GM21390 (cell line): Measurements from ENCODE around the gene RFX4.

ENCODE experiments used
- ATAC-seq: cut with Tn5 transposase; IDR thresholded peaks from one replicate; pipeline ENCODE4 v1.9.1; 2021; ENCODE audit not compliant: unreplicated experiment

RFX4 gene

DNA sequence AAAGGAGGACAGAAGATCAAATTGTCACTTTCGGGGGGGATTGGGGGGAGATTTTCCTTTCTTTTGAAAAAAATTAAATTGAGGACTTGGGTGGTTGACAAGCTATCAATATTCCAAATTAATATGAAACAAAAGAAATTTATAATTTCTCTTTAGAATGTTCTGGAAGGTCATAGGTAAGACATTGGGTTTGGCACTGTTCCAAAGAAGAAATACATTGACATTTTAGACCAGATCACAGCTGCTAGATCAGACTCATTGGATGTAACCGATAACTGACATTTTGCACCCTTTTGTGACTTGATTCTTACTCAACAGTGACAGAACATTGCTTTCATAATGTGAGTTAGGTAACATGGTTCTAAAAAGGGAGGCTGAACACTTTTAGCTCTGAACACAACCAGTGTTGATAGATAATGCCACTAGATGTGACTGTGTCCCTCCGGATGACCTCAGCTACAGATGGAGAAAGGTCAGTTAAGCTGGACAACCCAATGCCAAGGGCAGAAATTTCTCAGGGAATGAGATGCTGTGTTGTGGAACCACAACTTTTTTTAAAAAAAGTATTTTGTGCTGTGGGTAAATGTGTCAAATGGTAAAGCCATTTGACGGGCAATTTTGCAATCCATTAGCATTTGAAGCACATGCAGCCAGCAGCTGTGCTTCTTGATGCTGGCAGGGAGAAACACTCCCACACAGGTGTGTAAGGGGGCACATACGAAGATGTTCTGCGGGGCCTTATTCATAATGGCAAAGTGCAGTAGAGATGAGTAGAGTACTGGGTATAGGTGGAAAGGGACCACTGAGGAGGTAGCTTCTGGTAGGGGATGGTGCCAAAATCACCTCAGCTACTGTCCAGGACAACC, 62.9 kb downstream of the RFX4 start:
- ATAC-seq: no peak

DNA sequence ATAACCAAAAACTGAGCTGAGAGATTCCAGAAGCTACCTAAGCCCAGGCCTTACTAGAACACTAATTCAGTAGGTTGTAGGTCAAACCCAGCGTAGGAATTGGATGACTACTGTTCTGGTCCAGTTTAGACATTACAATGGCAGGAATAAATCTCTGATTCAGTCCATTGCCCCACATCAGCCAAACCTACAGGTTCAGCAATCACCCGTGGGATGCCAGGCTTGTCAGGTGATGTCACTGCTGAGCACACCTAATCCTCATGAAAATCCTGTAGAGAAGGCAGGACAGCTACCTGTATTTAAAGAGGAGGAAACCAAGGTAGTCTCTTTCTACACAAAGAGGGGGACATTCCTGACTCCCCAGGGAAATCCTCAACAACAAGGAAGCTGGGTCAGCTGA, 63.7 kb downstream of the RFX4 start:
- ATAC-seq: no peak

DNA sequence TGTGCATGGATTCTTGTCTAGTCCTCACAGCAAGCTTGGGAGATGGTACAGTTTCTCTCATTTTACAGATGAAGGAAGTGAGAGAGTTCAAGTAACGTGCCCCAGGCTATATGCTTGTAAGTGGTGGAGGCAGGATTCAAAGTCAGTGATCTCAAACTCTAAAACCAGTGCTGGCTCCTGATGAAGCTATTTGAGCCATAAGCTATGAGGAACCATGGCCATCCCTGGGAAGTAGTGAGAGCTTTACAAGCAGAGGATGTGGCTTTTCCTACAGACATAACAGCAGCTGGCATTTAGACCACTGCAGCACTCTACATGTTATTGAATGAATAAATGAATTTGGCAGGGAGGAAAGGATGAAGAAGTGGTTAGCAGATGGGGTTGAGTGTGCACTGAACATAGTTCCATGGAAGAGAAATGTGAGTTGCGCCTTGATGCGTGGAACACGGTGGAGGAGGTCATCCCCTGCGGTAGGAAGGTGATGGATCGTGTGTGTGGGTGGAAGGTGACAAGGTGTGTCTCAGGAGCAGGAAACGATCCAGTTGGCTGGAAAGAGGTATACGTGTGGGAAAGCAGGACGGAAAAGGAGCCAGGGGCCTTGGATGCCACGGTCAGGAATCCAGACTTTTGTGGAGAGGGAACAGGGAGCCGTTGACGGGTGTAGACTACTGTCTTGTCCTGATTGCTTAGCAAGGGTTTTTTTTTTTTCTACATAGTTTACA, 65.2 kb downstream of the RFX4 start:
- ATAC-seq: no peak

DNA sequence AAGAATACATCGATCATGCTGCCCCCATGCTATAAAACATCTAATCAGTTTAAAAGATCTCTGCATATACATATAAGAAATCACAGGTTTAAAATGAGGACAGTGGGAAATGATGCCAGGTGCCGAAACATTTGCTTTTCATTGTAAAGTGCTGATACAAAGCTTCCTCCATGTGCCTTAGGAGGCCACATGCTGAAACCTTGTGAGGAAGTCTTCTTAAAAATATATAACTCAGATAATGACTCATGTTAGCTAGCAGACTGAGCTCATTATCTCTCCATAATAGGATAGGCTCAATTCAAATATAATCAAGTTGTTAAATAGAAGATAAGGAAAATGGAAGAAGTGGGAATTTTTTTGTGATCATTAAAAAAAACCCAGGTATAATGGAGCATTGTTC, 65.9 kb downstream of the RFX4 start:
- ATAC-seq: no peak

DNA sequence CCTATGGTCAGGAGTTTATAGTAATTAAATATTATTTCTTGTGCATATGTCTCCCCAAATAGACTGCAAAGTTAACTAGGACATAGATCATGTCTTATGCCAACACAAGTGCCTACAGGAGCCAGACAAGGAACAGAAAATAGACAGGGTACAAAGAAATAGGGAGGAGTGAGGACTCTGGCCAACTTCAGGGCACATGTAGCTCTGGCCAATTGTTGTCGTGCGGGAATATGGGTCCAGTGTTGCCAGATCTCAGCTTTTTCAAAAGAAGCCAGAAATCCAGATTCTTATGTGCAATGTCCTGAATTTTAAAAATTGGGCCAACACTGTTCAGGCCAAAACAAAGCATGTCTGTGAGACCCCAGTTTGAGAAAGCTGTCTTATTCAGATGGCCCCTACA, 68.7 kb downstream of the RFX4 start:
- ATAC-seq: no peak

DNA sequence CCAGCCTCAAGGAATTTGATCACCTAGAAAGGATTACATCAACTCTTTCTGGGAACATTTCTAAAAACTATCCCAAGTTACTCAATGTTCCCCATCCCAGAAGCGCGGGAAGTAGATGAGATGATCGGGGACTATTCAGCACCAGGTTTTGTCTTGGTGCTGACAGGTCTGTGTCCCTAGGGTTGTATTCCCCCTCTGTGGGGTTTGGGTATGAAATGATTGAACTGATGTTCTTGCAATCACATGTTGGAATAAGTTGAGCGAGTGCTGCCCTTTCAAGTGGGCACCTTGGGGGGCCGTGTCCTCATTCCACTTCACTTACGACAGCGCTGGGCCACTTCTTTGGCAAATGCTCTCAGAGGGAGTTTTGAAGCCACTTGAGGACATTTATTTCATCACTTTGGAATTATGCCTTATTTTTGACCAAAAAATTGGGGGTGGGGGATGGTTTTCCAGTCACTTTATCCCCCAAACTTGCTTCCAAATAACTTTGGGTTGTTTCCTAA, 69.8 kb downstream of the RFX4 start:
- no peak for ATAC-seq

DNA sequence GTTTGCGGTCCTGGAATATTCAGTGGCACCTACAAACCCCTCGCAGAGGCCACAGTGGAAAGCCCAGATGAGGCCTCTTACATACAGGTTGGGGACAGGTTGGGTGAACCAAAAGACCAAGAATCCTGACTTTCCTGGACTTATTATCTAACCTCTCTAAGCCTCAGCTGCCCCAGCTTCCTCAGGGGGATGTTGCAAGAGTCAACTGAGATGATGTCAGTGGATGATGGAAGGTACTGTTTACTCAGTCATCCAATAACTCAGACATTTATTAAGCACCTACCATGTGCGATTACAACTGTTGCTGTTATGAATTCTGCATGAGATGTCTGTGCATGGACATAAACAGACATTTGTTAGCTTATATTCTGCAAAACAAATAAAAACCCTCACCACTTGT, 72.8 kb downstream of the RFX4 start:
- no peak for ATAC-seq

DNA sequence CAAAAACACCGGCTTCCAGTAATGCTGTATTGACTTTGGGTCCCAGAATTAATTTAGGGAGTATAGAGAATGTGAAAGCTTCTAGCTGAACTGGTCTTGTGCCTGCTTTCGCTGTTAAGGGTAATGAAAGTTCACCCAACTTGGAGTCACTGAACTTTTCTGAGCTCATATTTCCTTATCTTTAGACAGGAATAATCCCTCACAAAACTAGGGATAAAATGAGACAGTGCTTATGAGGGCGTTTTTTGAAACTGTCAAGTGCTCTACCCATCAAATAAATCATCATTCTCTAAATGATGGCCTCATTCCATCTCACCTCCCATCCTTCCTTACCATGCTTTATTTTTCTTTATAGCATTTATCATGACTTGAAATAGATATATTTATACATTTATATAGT, 74.7 kb downstream of the RFX4 start:
- no peak for ATAC-seq

DNA sequence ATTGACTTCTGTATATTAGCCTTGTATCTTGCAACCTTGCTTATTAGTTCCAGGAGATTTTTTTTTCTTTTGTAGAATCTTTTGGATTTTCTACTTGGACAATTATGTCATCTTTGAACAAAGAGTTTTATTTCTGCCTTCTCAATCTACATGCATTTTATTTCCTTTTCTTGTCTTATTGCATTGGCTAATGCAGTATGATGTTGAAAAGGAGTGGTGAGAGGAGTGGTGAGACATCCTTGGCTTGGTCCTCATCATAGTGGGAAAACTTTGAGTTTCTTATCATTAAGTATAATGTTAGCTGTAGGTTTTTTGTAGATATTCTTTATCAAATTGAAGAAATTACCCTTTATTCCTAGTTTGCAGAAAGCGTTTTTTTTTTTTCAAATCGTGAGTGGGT, 80.6 kb downstream of the RFX4 start:
- no peak for ATAC-seq

DNA sequence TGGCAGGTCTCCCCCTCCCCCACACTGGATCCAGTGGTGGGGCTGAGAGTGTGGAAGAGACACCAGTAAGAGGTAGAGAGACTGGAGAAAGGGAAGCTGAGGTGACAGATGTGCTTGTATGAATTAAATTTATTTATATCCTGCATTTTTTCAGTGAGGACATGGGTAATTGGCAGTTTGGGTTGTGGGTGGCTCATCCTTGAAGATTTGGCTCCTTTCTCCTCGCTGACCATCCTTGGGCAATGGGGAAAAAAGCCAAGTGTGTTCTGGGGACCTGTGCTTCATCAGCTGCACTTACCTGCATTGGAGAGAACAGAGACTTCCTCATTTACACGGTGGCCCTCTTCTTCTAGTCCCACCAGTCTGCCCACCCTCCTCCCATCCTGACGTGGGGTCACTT, 86.4 kb downstream of the RFX4 start:
- no peak for ATAC-seq

DNA sequence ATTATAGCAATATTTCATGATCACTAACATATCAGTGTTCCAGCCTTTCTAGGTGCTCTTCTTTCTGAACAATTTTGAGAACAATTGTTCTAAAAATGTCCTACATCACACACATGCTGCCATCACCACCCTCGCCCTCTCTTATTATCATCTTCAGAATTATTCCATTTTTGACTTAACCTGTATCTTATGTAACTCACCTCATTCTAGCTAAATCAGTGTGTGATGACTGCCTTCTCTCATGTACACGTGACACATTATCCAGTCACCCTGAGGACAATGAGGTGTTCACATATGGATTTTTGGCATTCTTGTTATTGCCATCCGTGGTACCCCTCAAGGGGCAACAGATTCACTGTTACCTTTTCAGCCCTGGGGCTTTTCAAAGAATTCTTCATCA, 87.3 kb downstream of the RFX4 start:
- ATAC-seq: no peak

DNA sequence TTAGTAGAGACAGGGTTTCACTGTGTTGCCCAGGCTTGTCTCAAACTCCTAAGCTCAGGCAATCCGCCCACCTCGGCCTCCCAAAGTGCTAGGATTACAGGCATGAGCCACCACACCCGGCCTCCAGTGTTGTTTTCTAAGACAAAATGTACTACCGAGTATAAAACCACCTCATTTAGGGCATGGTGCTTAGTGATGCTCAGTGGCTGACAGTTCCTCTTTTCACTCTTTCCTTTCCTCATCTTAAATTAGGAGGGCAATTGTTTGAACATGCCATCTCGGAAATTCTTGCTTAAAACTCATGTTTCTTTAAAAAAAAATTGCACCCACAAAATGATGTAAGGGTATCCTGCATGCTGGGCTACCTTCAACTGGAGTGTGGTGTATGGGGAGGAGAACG, 89.0 kb downstream of the RFX4 start:
- no peak for ATAC-seq

DNA sequence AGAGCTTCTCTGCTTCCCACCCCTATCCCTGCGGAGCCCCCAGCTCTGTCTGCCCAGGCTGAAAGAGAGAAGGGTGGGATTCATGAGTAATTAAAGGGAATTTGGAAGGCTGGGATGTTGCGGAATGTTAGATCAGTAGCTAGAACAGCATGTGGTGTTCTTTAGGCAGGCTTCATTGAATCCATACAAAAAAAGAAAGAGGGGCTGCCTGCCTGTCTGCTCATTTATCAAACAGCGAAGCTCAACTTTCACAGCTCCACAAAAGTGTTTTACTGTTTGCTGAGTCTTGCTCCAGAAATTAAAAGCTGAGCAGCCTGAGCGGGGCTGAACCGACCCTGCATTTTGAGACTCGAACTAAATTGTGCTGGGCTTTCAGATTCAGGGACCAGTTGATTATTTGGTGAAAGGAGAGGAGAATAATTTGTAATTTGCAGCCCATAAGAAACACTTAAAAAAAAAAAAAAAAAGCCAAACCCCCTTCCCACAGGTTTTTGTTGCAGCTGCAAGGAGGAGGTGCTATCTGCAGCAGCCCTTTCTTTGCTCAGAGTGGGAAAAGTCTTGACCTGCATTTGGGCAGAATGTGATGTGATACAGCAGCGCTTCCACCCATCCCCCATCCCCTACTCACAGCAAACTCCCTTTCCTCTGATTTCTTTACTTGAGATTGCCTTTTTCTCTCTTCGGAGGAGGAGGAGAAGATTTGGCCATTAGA, 89.7 kb downstream of the RFX4 start:
- no peak for ATAC-seq

DNA sequence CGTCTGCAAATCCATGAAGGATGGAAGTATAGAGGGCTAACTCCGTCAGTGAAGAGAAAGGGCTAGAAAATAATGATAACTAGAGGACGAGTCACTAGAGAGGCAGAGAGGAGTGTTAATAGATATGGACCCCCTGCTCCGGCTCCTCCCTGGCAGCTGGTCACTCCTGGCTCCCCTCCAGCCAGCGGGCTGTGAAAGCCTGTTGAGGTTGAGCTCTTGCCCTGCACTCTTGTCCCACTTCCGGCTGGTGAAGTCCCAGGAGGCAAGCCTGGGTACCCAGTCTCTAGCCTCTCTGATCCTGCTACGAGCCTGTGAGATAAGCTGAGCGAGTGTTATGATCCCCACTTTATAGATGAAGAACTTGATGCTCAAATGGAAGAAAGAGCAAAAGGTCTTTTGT, 90.3 kb downstream of the RFX4 start:
- no peak for ATAC-seq

DNA sequence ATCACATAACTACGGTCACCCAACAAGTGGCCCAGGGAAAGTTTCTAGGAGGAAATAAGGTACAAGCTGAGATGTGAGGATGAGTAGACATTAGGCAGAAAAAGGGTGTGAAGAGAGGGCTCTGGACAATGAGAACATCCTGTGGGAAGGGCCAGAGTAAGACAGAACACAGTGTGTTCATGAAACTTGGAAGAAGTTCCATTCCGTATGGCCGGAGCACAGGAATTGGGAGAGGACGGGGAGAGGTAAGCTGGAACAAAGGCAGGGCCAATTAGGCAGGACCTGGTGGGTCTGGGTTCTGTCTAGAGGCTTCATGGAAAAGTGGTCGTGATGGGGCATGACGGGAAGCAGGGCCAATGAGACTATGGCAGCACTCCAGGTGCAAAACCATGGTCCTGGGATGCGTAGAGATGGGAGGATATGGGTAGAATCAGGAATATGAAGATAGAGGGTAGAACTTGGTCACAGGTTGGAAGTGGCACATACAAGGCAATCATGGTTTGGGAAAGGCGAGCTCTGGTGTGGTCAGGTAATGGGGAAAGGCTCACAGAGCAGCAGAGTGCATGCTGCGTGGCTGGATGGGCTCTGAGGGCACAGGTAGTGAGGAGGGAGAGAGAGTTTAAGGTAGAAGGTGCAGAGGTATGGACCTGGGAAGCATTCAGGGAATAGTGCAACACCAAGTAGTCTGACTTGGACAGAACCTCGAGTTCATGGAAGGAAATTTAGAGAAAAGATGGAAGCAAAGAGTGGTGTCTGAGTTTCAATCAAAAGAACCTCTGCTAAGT, 93.0 kb downstream of the RFX4 start:
- no peak for ATAC-seq

DNA sequence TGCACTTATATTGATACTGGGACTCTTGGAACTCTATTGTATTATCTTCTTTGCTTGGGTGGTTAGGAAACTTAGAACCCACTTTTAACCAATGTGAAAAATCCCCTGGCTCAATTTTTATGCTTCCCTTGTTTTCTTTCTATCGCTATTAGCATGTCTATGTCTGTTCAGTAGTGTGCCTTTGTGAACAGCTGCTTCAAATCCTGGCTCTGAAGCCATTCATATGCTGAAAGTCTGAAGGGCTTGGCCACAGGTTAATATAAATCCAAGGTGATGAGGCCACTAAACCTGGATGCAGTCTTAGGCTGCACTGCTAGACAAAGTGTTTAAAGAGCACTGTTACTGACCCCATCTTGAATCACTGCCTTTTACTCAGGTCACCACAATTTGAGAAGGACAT, 96.8 kb downstream of the RFX4 start:
- ATAC-seq: no peak

DNA sequence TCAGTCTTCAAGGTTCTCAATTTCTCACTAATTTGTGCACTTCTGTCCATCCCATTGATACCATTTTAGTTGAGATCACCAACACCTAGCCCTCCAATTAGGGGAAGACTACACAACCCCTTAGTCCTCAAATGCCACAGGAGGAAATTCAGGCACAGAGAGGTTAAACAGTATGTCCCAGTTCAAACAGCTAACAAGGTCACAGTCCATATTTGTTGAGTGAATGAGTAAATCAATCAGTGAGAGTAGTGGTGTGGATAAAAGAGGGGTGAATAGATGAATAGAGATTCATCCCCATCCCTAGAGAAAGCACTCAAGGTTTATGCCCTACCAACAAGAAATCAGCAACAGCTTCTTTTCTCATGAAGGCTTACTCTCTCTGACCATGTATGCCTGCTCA, 97.5 kb downstream of the RFX4 start:
- ATAC-seq: no peak

DNA sequence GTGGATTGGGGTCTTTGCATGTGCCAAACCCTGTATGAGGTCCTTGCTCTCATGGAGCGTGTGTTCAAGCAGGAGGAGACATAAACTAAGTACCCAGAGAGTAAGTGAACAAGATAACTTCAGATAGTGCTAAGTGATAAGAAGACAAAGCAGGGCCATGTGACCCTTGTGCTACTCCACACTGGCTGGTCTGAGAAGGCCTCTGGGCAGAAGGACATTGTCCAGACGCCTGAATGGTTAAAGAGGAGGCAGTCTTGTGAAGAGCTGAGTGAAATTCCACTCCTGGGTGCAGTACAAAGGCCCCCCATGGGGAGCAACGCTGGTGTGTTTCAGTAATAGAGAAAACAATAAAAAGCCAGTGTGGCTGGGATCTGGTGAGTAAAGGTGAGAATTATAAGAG, 98.4 kb downstream of the RFX4 start:
- no peak for ATAC-seq

DNA sequence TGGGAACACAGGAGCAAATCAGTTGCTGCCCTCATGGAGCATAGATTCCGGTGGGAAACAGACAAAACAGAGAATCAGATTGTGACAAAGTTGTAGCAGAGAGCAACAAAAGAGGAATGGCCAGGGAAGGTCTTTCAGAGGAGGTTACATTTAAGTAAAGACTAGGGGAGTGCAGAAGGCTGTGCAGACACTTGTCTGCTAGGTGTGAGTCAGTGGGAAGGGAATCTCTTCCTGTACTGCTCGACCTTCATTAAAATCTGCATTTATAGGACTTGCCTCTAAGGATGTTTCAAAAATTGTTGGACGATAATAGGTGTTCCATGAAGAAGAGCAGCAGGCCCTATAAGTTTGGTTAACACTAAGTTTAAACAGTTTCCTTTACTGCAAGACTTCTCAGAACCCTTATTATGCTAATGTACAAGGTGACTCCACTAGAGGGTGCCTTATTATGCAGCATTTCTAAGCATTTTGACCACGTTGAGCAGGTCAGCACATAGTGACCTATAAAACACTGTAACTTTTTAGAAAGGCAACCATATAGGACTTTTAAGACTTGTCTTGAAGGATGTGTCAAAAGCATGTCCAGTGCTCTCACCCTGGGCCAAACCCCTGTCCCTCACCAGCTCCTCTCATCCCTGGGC, 99.9 kb downstream of the RFX4 start:
- ATAC-seq: no peak

DNA sequence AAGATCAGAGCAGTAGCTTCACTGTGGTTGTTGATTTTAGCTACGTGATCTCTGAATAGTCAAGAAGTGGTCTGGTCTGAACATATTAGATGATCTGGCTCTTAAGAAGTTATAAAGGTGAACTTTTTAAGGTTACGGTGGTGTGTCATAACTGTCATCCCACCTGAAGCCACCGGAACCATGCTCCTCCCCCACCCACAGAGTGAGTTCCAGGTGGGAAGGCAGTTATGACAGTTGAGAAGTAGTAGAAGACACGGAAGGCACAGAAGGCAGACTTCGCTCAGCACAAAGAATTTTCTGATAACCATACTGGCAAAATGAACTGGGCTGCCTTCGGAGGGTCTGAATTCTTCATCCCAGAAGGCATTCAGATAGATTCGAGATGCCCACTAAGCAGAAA, 101.7 kb downstream of the RFX4 start:
- no peak for ATAC-seq

DNA sequence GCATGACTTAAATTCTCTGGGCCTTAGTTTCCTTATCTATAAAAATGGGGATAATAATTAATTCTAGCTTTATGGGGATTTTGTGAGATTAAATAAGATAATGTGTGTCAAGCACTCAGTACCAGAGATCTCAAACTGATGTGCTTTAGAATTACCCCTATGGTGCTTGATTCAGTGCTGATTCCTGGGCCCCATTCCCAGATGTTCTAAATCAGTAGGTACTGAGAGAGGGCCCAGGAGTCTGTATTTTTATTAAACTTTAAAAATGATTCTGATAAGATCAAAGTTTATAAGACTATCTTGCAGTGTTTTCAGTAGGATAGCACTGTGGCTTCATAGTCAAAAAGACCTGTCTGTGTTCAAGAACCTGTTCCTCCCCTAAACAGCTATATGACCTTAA, 102.6 kb downstream of the RFX4 start:
- no peak for ATAC-seq
